Uterus (tissue), 4 donors: ENCODE measurements around the gene PKNOX2. TPM values are rescaled to one million over a fixed set of nuclear protein-coding genes. Genes with fewer than 3 reads are reported as not detected.

Experiments used
- DNase-seq, 2 donors: peaks; one replicate each; pipeline ENCODE4 v3.0.0-alpha.2; 2019 to 2020
- H3K27ac ChIP-seq, 2 donors: fragments of 200-600 bp; sonication (generic); 1 replicate in 1 of 2; 2 replicates in 1 of 2; pipeline ENCODE4 v1.5.1; 2016 to 2018
- H3K27me3 ChIP-seq, 2 donors: fragments of 200-600 bp; sonication (generic); one replicate each; pipeline ENCODE4 v1.5.1; 2018 to 2019; ENCODE audit warnings: control low read depth in 1 of 2
- H3K36me3 ChIP-seq, 2 donors: fragments of 200-600 bp; sonication (generic); one replicate each; pipeline ENCODE4 v1.5.1; 2019; ENCODE audit warnings: control low read depth in 1 of 2
- H3K4me1 ChIP-seq, 2 donors: fragments of 200-600 bp; sonication (generic); one replicate each; pipeline ENCODE4 v1.5.1; 2018 to 2019; ENCODE audit warnings: control low read depth in 1 of 2
- H3K4me3 ChIP-seq, 2 donors: fragments of 200-600 bp; sonication (generic); 1 replicate in 1 of 2; 2 replicates in 1 of 2; pipeline ENCODE4 v1.5.1; 2018 to 2019; ENCODE audit warnings: mild to moderate bottlenecking in 1 of 2
- H3K9me3 ChIP-seq, 2 donors: fragments of 200-600 bp; sonication (generic); one replicate each; pipeline ENCODE4 v1.5.1; 2019; ENCODE audit warnings: control low read depth in 1 of 2
- CTCF ChIP-seq, 4 experiments: fragments of 200-600 bp in 2 of 4; fragments of 450-650 bp in 2 of 4; sonication (generic) in 2 of 4; IDR thresholded peaks; one replicate each; pipeline ENCODE4 v1.5.1; 2016 to 2019; ENCODE audit warnings: antibody characterized with exemption in 4 of 4, mild to moderate bottlenecking in 2 of 4, moderate library complexity in 1 of 4
- POLR2A ChIP-seq, 2 donors: fragments of 450-650 bp; IDR thresholded peaks; one replicate each; pipeline ENCODE4 v1.6.1; 2016; ENCODE audit warnings: antibody characterized with exemption in 2 of 2, mild to moderate bottlenecking in 1 of 2, moderate library complexity in 1 of 2
- intact Hi-C: fragments of 100-400 bp; cut with DNase I; formaldehyde crosslinking; loops from one replicate; pipeline ENCODE4 v1.15.1; 2023; ENCODE audit warnings: low total_unique reads
- total RNA-seq, 4 donors: library from RNA; depleted of rRNA in 3 of 4; stranded (reverse); fragments of >200 nt in 3 of 4; gene quantifications; one replicate each; pipeline versions ENCODE4 v1.1.0 to v1.2.4, GENCODE V29; 2014 to 2023
- donor health status: DM: yes; HTN: yes; CAD: no.

Gene PKNOX2
- total RNA-seq, 4 donors from 2014 or later: 0.29 to 22.7 (median 3.3) TPM

GRCh38 chr11:125168918-125169456 lies 4.4 kb downstream of the PKNOX2 start:
- peak in 1 of 2 donors; percentile 49 for DNase-seq
- H3K36me3 ChIP-seq: no peaks in the 10 kb centered on the region
- TF ChIP-seq CTCF (IDR thresholded peaks at IDR 0.05) (no peak), POLR2A (IDR thresholded peaks at IDR 0.05) (no peak)
- intact Hi-C loops: loop anchor here (5.0 kb wide), 1 partner anchor 178 kb away; no protein-coding TSS in a partner anchor
- H3K4me1 ChIP-seq: no peaks in the 10 kb centered on the region
- H3K9me3 ChIP-seq: no peaks in the 10 kb centered on the region
- H3K4me3 ChIP-seq: no peak overlapping the region
- H3K27ac ChIP-seq: peak overlapping the region; percentile 79 to 91
- H3K27me3 ChIP-seq: no peaks in the 10 kb centered on the region

GRCh38 chr11:125170001-125170509 lies 5.5 kb downstream of the PKNOX2 start:
- no peak for DNase-seq
- Histone ChIP-seq H3K9me3 (no peaks in the 10 kb centered on the region), H3K4me1 (no peaks in the 10 kb centered on the region), H3K27me3 (no peaks in the 10 kb centered on the region), H3K4me3 (no peak overlapping the region), H3K36me3 (no peaks in the 10 kb centered on the region), H3K27ac (peak overlapping the region; percentile 79 to 91)
- intact Hi-C loops: no loop called here
- TF ChIP-seq POLR2A (IDR thresholded peaks at IDR 0.05) (no peak), CTCF (IDR thresholded peaks at IDR 0.05) (no peak)

- intact Hi-C loops: no loop called here
- TF ChIP-seq CTCF (IDR thresholded peaks at IDR 0.05) (no peak), POLR2A (IDR thresholded peaks at IDR 0.05) (no peak)
- Histone ChIP-seq H3K36me3 (no peaks in the 10 kb centered on the region), H3K4me1 (no peaks in the 10 kb centered on the region), H3K27me3 (no peaks in the 10 kb centered on the region), H3K9me3 (no peaks in the 10 kb centered on the region), H3K4me3 (no peak overlapping the region), H3K27ac (peak overlapping the region; percentile 79 to 91)
- peak in 1 of 2 donors; percentile 62 for DNase-seq
Observed at GRCh38 chr11:125170510-125171031, 6.0 kb downstream of the PKNOX2 start.

- DNase-seq: no peak
- TF ChIP-seq CTCF (IDR thresholded peaks at IDR 0.05) (no peak), POLR2A (IDR thresholded peaks at IDR 0.05) (no peak)
- no peak overlapping the region for H3K27ac ChIP-seq
- intact Hi-C loops: no loop called here
- no peaks in the 10 kb centered on the region for H3K36me3 ChIP-seq
- no peaks in the 10 kb centered on the region for H3K9me3 ChIP-seq
- no peak overlapping the region for H3K4me3 ChIP-seq
- no peaks in the 10 kb centered on the region for H3K4me1 ChIP-seq
- no peaks in the 10 kb centered on the region for H3K27me3 ChIP-seq
Observed at GRCh38 chr11:125171974-125172373, 7.4 kb downstream of the PKNOX2 start.

- DNase-seq: no peak
- TF ChIP-seq POLR2A (IDR thresholded peaks at IDR 0.05): no peak
- TF ChIP-seq CTCF (IDR thresholded peaks at IDR 0.05): no peak
- H3K27ac ChIP-seq: no peak overlapping the region
- no peaks in the 10 kb centered on the region for H3K4me1 ChIP-seq
- no peak overlapping the region for H3K4me3 ChIP-seq
- H3K36me3 ChIP-seq: no peaks in the 10 kb centered on the region
- H3K9me3 ChIP-seq: no peaks in the 10 kb centered on the region
- intact Hi-C loops: no loop called here
- H3K27me3 ChIP-seq: no peaks in the 10 kb centered on the region
Observed at GRCh38 chr11:125173027-125173426, 8.5 kb downstream of the PKNOX2 start.
